ENCODE data around the gene DKKL1.

The DKKL1 gene

DNA sequence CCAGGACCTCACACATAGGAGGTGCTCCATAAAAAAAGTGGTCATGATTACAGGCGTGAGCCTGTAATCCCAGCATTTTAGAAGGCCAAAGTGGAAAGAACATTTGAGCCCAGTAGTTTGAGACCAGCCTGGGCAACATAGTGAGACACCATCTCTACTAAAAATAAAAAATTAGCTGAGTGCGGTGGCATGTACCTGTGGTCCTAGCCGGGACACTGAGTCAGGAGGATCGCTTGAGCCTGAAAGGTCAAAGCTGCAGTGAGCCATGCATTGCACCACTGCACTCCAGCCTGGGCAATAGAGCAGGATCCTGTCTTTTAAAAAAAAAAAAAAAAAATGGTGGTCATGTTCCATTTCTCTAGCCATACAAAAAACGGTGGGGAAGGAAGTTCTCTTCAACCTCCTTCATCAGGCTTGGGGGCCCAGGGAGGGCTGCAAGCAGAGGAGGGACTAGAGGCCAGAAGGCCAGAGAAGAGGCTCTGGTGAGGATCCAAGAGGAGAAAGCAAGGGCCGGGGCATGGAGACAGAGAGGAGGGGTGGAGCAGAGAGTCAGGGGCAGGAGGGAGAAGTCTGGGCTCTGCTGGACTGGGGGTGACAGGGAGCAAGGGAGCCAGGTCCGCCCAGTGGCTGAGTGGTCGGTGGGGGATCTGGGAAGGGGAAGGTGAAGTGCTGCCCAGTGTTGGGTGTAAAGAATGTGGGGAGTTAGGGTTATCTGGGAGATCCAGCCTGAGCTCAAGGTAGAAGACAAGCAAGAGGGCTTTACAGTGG is 33.2 kb downstream of the DKKL1 start:
- DNase-seq, result no peak

GRCh38 chr19:49398001-49398615 is 34.4 kb downstream of the DKKL1 start:
- no peak for DNase-seq

DNA sequence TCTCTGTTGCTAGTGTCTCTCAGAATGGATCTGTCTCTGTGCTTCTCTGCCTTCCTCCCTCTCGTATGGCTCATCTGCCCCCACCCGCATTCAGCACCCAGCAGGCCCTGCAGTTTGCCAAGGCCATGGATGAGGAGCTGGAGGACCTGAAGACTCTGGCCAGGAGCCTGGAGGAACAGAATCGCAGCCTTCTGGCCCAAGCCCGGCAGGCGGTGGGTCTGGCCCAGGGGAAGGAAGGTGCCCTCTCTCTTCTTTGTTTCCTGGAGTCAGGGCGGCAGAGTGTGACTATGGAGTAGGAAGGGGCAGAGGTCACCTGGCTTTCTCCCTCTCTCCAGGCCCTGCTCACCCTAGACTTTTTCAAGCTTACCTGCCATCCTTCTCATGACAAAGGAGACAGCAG is 35.3 kb downstream of the DKKL1 start:
- DNase-seq, result no peak

DNA sequence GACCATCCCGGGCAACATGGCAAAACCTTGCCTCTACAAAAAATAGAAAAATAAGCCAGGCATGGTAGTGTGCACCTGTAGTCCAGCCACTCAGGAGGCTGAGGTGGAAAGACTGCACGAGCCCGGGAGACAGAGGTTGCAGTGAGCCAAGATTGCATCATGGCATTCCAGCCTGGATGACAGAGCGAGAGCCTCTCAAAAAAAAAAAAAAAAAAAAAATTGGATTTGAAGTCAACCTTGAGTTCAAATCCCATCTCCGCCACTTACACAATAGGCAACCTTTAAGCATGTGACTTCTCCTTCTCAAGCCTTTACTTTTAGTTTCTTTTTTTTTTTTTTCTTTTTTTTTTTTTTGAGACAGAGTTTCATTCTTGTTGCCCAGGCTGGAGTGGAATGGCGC is 36.4 kb downstream of the DKKL1 start:
- no peak for DNase-seq

DNA sequence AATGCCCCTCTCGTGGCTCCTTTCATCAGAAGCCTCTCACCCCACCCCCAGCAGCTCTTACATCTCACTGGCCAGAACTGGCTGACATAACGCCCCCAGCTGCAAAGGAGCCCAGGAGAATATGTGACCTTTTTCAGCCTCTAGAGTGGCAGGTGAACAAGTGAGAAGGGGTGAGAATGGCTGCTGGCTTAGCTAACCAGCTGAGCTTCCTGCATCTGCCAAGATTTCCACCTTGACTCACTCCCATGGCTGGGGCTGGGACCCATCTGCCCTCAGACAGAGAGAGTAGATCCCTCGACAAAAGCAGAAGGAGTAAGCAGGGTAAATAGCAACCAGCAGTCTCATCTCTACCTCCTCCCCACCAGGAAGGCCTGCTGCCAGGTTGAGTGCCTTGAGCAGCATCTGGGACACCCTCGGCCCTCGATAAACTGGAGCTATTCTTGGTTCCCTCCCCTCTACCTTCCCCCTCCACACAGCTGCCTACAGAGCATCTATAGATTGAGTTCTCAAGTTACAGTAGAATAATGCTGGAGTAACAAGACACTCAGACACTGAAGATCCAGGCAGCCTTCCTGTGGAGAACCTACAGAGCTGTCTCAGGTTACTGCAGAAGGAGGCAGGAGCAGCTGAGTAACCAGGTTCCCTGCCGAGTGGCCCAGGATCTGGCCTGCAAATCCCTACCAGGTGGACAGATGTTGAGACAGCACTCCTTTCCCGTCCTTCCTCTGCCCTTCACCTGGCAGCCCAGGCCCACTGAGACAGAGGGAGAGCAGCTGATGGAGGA is 39.9 kb downstream of the DKKL1 start:
- DNase-seq, result peak in 1 of 2 donors; percentile 22

DNA sequence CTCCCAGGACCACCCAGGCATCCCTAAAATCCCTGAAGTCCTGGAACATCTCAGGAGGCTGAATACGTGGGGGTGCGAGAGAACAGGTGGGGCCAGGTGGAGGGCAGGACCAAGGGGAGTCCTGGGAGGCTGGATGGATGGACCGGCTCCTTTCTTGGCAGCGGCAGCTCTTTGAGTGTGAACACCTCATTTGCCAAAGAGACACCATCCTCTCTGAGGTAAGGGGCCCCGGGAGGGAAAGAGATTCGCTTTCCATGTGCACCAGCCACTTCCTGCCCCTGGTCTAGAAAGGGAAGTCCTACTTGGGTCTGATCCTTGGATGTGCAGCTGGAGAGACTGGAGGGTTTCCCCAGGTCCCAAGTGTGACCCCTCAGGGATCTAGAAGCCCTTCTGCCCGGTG is 43.4 kb downstream of the DKKL1 start:
- DNase-seq, result no peak

DNA sequence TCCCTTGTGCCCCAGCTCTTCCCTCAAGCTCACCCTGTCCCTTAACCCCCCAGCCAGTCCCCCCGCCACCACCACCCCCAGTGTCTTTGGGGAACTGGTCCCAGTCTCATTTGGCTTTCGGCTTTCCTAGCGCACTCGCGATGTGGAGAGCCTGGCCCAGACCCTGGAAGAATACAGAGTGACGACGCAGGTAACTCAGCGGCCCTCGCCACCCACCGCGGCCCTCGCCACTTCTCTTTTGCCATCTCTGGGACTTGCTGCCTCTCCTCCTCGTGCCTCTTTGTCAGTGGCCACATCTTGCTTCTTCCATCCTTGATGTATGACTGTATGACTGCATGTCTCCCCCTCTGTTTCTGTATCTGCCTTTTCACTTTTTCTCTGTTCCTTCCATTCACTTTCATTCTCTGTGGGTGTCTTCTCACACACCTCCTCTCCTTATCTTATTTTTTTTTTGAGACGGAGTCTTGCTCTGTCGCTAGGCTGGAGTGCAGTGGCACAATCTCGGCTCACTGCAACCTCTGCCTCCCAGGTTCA is 43.9 kb downstream of the DKKL1 start:
- no peak for DNase-seq

GRCh38 chr19:49408816-49409440 is 45.3 kb downstream of the DKKL1 start:
- DNase-seq, result no peak

DNA sequence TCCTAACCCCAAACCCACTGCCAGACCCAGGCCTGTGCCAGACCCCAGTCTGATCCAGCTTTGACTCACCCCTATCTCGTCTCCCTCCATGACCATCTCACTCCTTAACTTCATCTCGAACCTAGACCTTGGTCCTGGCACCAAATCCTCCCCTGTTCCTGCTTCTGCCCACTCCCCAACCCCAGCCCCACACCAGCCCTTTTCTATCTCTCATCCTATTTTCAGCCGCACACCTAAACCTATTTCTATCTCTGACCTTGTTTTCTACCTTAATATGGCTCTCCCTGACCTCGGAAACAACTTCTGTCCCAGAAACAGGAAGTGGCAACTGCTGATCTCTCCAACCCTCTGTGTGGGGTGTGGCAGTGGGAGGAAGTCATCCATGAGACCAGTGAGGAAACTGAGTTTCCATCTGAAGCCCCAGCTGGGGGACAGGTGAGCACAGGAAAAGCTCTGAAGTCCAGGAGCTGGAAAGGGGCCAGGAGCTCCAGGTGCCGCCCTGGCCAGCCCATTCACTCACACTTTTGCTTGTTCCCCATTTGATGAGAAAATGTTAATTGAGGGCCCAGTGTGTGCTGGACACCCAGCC is 45.9 kb downstream of the DKKL1 start:
- DNase-seq, result peak; percentile 40 to 50

- DNase-seq, result no peak
Measured at GRCh38 chr19:49411681-49412326, 48.1 kb downstream of the DKKL1 start.

DNA sequence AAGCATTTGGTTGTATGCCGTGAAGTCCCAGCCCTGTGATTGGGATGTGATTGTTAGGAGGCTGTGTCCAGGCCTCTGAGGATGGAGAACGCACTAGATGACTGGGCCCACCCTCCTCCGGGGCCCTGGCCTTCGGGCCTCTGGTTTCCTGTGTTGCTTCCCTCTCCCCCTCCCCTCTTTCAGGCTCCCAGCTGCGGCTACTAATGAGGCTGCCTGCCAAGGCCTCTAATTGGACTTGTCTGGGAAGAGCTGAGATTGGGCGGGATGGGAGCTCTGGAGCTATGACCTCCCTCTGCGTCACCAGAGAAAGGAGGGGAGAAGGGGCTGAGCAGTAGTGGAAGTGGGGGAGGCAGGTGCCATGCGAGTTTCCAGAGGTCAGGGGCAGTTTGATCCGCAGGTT is 49.7 kb downstream of the DKKL1 start:
- DNase-seq, result no peak

GRCh38 chr19:49414256-49414655 is 50.6 kb downstream of the DKKL1 start:
- no peak for DNase-seq

DNA sequence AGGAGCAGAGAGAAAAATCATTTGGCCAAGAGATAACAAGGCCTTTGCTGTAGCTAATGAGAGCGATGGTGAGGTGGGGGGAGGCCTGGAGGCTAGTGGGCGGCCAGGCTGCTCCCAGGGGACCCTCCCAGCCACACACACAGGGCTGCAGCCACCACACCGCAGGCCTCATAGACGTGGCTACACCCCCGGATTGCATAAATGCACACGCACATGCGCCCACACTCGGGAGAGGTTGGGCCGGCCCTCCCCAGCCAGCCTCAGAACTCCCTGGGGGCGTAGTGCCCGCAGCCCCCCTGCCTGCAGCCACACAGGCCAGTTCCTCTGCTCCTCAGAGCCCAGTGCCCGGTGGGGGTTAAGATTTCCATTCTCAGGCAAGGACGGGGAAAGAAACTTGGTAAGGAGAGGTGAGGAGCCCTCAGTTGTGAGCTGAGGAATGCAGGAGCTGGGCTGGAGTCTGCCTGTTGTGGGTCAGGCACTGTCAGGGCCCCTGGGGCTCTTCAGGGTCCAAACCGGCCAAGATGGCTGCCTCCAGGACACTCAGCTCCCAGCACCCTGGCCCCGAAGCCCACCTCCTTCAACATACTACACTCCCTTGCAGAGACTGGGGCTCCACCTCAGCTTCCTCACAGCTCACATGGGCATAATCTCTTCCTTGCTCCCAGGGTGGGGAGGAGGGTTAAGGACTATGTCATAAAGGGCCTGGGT is 51.6 kb downstream of the DKKL1 start:
- DNase-seq, result no peak

DNA sequence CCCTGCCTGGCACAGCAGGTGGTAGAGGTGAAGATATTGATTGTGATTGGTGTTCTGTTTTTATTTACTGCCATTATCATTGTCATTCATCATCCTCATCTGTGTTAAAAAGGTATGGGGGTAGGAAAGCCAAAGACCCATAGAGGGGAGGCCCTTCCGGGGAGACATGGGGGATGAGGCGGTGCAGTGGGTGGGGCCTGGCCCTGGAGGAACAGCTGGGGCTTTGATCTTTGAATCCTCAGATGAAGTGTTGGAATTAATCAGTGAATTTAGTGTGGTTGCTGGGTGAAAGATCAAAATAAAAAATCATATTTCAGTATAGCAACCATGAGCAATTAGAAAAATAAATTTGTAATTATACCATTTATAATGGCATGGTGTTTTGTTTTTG is 52.1 kb downstream of the DKKL1 start:
- DNase-seq, result no peak

DNA sequence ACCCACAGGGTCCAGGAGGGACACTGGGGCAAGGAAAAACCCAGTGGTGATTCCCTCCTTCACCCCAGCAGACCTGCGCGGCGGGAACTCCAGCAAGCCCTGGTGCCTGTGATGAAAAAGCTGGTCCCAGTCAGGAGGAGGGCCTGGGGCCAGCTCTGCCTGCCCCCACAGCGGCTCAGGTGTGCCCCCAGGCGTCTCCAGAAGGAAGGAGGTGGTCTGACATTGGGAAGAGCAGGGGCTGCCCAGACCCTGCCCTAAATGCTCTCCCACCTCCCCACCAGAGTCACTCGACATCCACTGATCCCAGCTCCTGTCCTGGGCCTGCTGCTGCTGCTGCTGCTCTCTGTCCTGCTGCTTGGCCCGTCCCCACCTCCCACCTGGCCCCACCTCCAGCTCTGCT is 53.4 kb downstream of the DKKL1 start:
- no peak for DNase-seq

DNA sequence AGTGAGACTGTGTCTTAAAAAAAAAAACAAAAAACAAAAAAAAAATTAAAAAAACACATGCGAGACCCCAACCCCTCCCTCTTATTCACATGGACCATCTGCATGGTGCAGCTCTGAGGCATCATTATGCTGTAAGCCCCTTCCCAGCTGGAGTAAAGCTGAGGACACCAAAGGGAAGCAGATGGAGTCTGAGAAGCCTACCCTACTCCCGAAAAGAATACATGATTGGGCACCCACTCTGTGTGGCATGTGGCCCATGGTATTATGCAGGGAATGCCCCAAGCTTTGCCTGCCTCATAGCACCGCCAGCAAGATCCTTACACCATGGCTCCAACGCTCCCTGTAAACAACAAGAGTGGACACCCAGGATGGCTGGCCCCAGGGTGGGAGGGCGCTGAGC is 54.8 kb downstream of the DKKL1 start:
- DNase-seq, result no peak

DNA sequence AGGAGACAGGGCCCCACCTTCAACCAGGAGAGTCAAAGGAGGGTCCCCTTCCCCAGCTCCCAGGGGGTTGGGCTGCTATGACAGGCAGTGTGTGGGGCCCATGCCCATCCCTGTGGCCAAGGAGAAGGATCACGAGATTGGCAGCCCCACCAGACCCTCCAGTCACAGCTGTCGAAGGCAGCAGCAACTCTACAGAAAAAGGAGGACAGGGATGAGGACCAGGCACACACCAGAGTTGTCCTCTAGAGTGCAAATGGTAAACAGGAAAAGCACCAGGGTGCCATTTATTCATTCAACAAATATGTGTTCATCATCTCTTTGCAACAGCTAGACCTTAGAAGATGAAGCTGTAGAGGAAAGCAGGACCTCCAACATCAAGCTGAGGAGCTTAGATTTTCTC is 55.5 kb downstream of the DKKL1 start:
- no peak for DNase-seq

DNA sequence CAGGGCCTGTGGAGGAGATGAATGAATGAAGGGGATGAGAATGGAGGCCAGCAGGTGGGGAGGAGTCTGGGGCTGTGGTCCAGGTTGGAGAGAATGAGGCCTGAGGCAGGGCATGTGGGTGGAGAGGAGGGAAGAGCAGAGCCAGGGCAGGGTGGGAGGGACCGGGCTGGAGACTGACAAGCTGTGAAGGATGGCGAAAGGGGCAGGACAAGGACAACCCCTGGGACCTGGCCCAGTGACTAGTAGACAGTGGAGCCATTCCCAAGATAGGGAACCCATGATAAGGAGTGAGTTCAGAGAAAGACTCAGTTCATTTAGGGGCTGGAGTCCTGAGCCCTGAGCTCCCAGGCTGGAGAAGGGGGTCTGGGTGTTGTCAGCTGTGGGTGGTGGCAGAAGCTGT is 56.5 kb downstream of the DKKL1 start:
- no peak for DNase-seq

GRCh38 chr19:49421039-49421877 is 57.6 kb downstream of the DKKL1 start:
- peak; percentile 44 to 49 for DNase-seq

DNA sequence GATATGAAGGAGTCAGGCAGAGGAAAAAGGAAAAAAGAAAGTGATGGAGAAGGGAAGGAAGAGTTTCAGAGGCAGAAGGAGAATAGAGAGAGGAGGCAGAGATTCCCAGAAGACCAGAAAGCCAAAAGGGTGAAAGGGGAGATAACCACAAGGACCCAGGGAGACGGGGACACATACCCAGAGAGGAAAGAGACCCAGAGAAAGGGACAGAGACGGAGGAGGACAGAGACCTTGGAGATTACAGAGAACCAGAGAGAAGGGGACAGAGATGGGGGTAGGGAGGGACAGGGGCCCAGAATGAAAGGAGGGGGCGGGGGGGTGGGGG is 58.2 kb downstream of the DKKL1 start:
- no peak for DNase-seq
